Measurements from ENCODE around the gene PRPSAP1.
"Not testable (repeated sequence)": the region's sequence is repeated elsewhere in the genome, so short reads cannot be mapped to it uniquely, and the experiment has no call there.

PRPSAP1 gene

DNA sequence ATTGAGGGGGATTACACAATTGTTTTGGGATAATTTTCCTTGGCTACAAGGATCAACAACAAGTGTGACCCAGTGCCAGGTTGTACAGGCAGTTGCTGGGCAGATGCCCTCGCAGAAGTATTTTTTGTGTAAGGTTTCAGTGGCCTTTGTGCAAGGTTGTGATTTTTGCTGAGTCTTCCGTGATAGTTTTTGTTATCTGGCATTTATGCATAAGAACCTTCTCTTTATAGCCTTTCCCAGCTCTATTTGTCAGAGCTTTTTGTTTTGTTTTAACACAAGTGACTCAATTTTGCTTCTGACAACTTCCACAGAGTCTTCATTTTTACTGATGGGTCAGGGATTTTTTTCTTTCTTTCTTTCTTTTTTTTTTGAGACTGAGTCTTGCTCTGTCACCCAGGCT, 6.7 kb upstream of the PRPSAP1 start:
- no peak for DNase-seq (ENCODE audit: low read depth in 2 of 2, low spot score in 1 of 2)

DNA sequence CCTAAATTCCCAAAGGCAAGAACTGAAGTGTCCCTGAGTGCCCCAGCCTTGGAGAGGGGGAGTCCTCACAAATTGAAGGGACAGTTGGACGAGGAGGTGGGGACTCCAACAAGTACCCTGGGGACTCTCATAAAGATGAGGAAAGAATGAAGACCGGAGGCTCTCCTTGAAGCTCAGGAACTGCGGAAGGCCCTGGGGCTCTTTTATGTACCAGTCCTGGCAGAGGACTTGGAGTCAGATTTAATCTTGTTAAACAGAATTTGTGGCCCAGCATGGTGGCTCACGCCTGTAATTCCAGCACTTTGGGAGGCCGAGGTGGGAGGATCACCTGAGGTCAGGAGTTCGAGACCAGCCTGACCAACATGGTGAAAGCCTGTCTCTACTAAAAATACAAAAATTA, 6.1 kb upstream of the PRPSAP1 start:
- not testable (repeated sequence) for DNase-seq (ENCODE audit: low read depth in 2 of 2, low spot score in 1 of 2)

DNA sequence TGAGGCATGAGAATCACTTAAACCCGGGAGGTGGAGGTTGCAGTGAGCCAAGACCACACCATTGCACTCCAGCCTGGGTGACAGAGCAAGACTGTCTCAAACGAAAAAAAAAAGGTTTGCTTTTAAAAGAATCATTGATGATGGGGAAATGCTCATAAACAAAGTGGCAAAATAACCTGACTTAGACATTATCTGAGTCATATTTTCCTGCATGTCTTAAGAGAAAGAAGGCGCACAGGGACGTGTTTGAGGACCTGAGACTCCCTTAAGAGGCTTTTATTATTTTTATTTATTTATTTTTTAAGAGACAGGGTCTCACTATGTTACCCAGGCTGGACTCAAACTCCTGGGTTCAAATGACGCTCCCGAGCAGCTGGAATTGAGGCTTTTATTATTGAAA, 5.7 kb upstream of the PRPSAP1 start:
- DNase-seq (ENCODE audit: low read depth in 2 of 2, low spot score in 1 of 2), result no peak

DNA sequence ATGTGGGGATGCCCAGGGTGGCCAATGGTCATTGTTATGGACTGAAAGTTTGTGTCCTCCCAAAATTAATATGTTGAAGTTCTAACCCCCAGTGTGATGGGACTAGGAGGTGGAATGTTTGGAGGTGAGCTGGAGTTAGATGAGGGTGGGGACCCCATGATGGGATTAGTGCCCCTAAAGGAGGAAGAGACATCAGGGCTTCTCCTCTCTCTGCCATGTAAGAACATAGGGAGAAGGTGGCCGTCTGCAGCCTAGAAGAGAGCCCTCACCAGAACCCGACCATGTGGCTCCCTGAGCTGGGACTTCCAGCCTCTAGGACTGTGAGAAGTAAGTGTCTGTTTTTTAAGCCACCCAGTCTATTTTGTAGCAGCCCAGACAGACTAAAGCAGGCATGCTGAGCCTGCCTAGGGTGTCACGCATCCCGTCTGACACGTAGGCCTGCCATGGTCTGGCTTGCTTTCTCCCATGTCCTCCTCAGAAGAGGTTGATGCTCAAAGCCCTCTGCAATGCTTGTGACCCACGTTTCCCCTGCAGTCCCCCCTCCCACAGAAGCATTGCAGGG, 4.0 kb upstream of the PRPSAP1 start:
- DNase-seq (ENCODE audit: low read depth in 2 of 2, low spot score in 1 of 2), result no peak

DNA sequence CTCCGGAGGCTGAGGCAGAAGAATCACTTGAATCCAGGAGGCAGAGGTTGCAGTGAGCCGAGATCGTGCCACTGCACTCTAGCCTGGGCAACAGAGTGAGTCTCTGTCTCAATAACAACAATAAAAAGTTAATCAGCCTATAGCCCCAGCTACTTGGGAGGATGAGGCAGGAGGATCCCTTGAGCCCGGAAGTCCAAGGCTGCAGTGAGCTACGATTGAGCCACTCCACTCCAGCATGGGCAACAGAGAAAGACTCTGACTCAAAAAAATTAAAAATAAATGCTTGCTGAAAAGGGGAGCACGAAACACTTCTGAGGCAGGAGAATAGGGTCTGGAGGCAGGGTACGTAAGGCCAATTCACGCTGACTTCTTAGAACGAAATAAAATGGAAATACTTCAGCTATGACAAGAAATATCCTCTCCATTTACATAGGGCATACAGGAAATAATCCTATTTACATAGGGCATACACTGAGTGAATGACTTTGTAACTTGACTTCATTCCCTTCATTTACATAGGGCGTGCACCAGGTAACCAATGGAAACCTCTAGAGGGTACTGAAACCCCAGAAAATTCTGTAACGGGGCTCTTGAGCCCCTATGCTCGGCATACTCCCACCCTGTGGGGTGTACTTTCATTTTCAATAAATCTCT, 3.2 kb upstream of the PRPSAP1 start:
- no peak for DNase-seq (ENCODE audit: low read depth in 2 of 2, low spot score in 1 of 2)

DNA sequence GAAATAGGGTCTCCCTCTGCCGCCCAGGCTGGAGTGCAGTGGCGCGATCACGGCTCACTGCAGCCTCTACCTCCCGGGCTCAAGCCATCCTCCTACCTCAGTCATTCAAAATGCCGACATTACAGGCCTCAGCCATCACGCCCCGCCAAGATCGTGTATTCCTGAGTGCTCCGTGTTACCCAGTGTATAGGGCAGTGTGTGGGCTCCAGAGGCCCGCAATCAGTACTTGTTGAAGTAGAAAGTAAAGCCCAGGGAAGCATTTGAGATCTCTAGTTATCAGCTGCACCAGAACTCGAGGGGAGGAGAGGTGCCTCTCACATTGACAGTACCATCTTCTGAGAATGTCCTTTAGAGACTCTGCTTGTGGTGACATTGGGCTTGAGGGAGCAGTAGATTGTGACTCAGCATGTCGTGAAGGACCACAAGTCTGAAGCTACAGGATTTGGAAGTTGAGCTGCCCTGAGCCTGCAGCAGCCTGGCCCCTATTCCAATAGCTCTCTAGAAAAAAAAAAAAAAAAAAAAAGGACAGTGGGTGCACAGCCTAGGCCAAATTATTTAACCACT, 1.1 kb upstream of the PRPSAP1 start:
- no peak for DNase-seq (ENCODE audit: low read depth in 2 of 2, low spot score in 1 of 2)

DNA sequence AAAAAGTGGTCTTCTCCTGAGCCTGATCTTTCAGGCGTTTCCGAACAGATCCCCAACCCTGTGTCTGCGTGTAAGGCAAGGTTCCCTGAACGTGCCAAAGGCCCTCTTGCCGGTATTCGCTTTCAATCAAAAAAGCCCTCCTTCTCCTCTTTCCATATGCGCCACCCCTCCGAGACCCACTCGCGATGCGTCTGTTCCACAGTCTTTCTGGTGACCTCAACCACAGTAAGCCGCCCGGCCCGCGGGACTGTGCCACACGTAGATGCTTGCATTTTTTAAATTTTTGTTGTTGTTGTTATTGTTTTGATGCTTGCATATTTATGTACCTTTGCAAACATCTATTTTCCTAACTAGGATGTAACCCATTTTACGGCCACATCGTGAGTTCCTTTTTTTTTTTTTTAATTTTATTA, 607 bp upstream of the PRPSAP1 start:
- no peak for DNase-seq (ENCODE audit: low read depth in 2 of 2, low spot score in 1 of 2)

DNA sequence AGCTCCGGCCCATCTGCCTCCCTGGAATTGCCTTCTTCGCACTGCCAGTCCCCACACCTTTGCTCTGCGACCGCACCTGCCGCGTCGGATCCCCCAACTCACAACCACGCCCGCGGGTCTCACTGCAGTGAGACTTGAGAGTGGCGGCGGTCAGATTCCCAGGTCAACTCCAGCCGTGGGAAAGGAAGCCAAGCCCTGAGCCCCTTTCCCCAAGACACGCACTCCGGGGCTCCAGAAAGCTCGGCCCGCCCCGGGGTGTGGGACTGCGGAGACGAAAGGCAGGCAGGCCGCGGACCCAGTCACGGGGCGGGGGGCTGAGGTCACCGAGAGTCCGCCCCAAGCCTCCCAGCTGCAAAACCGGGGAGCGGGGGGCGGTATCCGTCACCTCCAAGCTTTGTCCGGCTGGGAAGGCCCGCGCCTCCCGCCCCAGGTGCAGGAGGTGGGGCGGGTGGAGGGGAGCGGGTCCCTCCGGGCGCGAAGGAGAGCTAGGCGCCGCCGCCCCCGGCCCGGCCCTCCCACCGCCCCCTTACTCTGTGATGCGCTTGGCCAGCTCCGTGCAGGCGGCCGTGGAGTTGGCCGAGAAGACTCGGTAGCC, 615 bp downstream of the PRPSAP1 start:
- DNase-seq (ENCODE audit: low read depth in 2 of 2, low spot score in 1 of 2), result no peak

DNA sequence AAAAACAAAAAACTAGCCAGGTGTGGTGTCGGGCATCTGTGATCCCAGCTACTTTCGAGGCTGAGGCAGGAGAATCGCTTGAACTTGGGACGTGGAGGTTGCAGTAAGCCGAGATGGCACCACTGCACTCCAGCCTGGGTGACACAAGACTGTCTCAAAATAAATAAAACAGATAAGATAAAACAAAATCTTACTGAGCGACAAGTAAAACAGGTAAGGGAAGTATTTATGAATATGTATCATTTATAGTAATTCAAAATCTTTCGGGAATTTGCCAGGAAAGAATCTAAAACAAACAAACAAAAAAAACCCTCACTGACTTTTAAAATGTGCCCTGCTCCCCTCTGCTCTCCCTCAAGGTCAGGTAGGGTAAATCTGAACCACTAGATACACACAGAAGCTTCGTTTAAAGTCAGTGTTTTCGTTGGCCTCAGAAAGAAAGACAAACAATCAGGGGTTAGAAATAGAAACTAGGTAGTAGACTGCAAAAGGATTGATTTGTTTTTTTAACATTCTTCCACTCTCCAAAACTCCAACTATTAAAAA, 2.1 kb downstream of the PRPSAP1 start:
- no peak for DNase-seq (ENCODE audit: low read depth in 2 of 2, low spot score in 1 of 2)

DNA sequence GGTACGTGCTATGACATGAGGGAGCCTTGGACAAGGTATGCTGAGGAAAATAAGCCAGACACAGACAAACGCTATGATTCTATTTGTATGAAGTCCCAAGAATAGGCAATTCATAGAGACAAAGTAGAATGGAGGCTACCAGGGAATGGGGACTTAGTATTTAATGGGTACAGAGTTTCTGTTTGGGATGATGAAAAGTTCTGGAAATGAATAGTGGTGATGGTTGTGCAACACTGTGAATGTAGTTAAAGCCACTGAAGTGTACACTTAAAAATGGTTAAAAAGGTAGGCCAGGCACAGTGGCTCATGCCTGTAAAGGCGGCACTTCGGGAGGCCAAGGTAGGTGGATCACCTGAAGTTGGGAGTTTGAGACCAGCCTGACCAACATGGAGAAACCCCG, 3.3 kb downstream of the PRPSAP1 start:
- no peak for DNase-seq (ENCODE audit: low read depth in 2 of 2, low spot score in 1 of 2)

DNA sequence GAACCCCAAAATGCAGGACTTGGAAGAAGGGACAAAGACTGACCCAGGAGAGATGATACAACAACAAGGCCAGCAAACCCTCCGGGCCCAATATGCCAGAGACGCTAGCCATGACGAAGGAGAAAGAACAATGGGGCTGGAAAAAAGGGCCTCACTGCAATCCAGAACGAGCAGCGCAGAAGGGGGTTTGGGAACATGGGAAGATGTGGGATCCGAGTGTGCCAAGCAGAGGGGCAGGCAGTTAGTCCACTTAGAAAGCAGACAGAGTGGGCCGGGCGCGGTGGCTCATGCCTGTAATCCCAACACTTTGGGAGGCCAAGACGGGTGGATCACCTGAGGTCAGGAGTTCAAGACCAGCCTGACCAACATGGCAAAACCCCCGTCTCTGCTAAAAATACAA, 6.8 kb downstream of the PRPSAP1 start:
- not testable (repeated sequence) for DNase-seq (ENCODE audit: low read depth in 2 of 2, low spot score in 1 of 2)

DNA sequence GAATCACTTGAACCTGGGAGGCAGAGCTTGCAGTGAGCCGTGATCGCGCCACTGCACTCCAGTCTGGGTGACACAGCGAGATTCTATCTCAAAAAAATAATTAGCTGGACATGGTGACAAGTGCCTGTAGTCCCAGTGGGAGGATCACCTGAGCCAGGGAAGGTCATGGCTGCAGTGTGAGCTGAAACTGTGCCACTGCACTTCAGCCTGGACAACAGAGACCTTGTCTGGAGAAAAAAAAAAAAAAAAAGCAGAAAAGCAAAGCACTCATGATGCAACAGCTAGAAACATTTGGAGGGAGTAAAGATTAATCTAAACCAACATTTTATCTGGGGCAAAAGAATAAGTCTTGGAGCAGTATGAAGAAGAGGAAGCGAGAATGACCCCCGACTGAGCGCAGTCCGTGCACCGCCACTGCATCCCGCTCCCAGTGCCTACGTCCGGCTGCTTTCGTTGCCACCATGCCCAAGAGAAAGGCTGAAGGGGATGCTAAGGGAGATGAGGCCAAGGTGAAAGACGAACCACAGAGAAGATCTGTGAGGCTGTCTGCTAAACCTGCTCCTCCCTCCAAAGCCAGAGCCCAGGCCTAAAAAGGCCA, 8.2 kb downstream of the PRPSAP1 start:
- no peak for DNase-seq (ENCODE audit: low read depth in 2 of 2, low spot score in 1 of 2)

DNA sequence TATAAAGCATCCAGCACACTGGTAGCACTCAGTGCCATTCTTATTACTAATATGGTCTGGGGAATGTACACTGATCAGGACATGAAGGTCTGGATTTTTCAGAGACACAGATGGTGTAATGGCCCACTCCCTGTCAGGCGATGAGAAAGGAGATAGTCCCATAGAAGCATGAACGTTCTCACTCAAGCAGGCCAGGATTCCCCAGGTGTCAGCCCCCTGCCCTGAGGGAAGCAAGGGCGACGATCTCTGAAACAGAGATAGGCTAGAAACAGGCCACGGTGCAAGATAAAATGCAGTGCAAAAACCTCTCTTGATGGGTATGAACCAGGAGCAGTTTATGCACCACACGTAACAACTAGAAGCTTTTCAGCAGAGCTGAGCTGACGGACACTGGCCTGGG, 10.6 kb downstream of the PRPSAP1 start:
- no peak for DNase-seq (ENCODE audit: low read depth in 2 of 2, low spot score in 1 of 2)

DNA sequence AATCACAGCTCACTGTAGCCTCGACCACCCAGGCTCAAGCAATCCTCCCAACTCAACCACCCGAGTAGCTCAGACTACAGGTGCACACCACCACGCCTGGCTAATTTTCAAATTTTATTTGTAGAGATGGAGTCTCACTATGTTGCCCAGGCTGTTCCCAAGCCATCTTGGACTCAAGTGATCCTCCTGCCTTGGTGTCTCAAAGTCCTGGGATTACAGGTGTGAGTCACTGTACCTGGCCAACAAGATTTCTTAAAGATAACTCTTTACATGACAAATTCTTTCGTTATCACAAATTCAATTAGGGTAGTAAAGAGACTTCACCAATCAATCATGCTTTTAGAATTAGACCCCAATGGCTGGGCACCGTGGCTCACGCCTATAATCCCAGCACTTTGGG, 12.4 kb downstream of the PRPSAP1 start:
- DNase-seq (ENCODE audit: low read depth in 2 of 2, low spot score in 1 of 2), result no peak

DNA sequence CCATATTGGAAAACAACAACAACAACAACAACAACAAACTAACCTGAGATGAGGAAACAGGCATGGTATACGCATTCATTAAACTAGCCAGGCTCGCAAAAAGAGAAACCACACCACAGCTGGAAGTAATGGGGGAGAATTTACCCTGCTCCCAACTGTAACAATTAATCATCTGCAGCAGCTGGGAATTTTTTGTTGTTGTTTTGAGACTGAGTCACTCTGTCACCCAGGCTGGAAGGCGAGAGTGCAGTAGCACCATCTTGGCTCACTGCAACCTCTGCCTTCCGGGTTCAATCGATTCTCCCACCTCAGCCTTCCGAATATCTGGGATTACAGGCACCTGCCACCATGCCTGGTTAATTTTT, 16.3 kb downstream of the PRPSAP1 start:
- DNase-seq (ENCODE audit: low read depth in 2 of 2, low spot score in 1 of 2), result no peak

DNA sequence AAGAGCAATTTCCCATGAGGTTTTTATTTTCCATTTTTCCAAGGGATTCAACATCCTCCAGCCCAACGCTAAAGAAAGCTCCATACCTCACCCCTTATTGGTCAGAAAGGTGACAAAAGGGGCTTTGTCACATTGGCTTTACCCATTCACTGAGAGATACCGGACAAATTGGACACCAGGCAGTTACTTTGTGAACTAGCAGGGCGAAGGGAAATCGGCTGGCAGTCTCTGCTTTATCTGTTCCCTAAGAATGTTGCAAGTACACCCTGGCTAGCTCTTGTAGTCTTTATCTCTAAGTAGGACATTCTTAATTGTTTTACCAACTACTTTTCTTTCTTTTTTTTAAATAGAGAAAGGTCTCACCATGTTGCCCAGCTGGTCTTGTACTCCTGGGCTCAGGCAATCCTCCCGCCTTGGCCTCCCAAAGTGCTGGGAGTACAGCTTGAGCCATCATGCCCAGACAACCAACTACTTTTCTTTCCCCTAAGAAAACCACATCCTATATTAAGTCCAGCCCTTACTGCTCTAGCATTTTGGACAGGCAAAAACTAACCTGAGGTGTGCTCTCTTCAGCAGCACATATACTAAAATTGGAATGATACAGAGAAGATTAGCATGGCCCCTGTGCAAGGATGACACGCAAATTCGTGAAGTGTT, 16.8 kb downstream of the PRPSAP1 start:
- DNase-seq (ENCODE audit: low read depth in 2 of 2, low spot score in 1 of 2), result no peak

DNA sequence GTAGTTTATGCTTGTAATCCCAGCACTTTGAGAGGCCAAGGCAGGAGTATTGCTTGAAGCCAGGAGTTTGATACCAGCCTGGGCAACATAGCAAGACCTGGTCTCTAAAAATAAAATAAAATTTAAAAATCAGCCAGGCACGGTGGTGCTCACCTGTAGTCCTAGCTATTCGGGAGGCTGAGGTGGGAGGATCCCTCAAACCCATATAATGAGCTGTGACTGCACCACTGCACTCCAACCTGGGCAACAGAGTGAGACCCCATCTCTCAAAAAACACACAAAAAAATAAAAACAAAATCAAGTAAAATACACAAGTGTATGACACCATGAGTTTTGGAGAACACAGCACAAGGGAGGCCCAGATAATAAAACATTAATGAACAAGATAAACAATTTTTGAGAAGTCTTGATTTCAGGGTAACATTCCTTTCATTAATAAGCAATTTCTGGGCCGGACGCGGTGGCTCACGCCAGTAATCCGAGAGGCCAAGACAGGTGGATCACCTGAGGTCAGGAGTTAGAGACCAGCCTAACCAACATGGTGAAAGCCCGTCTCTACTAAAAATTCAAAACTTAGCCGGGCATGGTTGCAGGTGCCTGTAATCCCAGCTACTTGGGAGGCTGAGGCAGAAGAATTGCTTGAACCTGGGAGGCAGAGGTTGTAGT, 17.9 kb downstream of the PRPSAP1 start:
- DNase-seq (ENCODE audit: low read depth in 2 of 2, low spot score in 1 of 2), result no peak

DNA sequence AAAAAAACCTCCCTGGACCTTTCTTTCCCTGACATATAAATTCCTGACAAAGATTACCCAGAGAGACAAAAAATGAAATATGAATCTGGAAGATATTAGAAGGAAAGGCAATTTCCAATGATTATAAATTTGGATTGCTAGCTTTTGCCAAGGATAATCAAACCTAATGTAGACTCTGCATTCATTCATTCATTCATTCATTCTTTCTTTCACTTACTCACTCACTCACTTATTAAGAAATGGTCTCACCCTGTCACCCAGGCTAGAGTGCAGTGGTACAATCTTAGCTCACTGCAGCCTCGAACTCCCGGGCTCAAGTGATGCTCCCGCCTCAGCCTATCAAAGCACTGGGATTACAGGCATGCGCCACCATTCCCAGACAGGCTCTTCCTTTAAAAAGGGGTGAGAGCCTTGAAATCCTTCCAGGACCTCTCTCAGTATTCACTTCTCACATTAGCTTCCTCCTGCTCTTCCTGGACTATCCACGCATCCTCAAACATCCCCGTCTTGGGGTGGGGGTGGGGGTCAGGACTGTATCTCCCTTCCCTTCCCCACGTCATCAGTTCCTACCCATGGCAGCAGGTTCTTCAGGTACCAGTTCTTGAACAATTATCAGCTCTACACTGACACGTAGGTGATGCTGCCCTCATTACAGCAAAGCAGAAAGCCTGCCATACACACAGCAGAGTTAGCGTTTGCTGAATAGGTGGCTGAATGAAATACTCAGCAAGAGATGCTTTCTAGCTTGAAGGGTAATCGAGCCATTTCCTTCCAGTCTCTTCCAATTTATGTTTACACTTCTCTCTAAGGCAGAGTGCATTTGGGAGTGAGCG, 19.8 kb downstream of the PRPSAP1 start:
- DNase-seq (ENCODE audit: low read depth in 2 of 2, low spot score in 1 of 2), result no peak

DNA sequence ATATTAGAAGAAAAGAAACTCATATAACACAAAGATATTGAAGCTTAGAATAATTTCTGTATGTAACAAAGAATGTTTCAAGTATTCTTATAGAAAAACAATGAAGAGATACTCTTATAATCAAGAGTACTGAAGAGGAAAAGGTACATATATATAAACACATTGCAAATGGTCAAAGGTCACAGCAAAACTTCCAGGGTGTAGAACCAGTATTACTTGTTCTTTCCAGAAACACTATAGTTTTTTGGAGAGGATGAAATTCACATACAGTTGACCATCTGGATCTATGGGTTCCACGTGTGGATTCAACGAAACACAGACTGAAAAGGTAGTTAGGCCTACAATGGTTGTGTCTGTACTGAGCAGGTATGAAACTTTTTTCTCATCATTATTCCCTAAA, 22.6 kb downstream of the PRPSAP1 start:
- DNase-seq (ENCODE audit: low read depth in 2 of 2, low spot score in 1 of 2), result no peak

DNA sequence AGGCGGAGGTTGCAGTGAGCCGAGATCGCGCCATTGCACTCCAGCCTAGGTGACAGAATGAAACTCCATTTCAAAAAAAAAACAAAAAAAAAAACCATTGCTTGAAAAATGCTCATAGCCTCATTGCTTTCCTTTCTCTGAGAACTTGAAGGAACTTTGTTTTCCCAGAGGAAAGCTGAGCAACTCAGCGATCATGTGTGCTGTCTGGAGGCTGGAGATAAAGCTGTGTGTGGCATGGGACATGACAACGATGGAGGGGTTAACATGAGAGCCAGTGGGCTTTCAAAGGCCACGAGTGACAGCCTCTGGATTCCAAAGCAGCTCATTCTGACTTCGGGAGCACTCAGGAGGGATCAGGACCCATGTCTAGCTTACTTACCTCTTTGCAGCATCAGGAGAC, 24.1 kb downstream of the PRPSAP1 start:
- DNase-seq (ENCODE audit: low read depth in 2 of 2, low spot score in 1 of 2), result no peak
